Adipocyte (in vitro differentiated cells): ENCODE results near the gene GRIFIN.

Experiments
- DNase-seq: peaks from one replicate; pipeline ENCODE4 v3.0.0-alpha.2; 2015; ENCODE audit warnings: low read depth
- H3K27me3 ChIP-seq: replicated peaks from 2 replicates; pipeline ENCODE4 v1.7.0; 2013; ENCODE audit warnings: mild to moderate bottlenecking, low read length, moderate library complexity; ENCODE audit not compliant: control insufficient read depth, insufficient read depth
- H3K36me3 ChIP-seq: 2 replicates; pipeline ENCODE4 v1.7.0; 2013; ENCODE audit warnings: low read length, mild to moderate bottlenecking, moderate library complexity; ENCODE audit not compliant: control insufficient read depth, insufficient read depth, severe bottlenecking
- H3K4me1 ChIP-seq: 2 replicates; pipeline ENCODE4 v1.7.0; 2013; ENCODE audit warnings: mild to moderate bottlenecking, low read length, moderate library complexity; ENCODE audit not compliant: control insufficient read depth, insufficient read depth
- H3K4me3 ChIP-seq: 2 replicates; pipeline ENCODE4 v1.7.0; 2013; ENCODE audit warnings: mild to moderate bottlenecking, low read length, moderate library complexity
- H3K9ac ChIP-seq: 2 replicates; pipeline ENCODE4 v1.7.0; 2013; ENCODE audit warnings: mild to moderate bottlenecking, low read length, moderate library complexity
- H3K9me3 ChIP-seq: 2 replicates; pipeline ENCODE4 v1.7.0; 2013; ENCODE audit warnings: mild to moderate bottlenecking, low read length, moderate library complexity; ENCODE audit not compliant: control insufficient read depth

GRIFIN gene

GRCh38 chr7:2482725-2483451, 6.7 kb upstream of the GRIFIN start:
- H3K36me3 ChIP-seq = no peaks in the 10 kb centered on the region
- peaks cover 10% of the 10 kb centered on the region for H3K9me3 ChIP-seq
- H3K9ac ChIP-seq = no peak overlapping the region
- no peak overlapping the region for H3K4me3 ChIP-seq
- H3K4me1 ChIP-seq = peaks cover 24% of the 10 kb centered on the region
- peaks cover 13% of the 10 kb centered on the region for H3K27me3 ChIP-seq
- DNase-seq = no peak

- Histone ChIP-seq H3K36me3 (no peaks in the 10 kb centered on the region), H3K9ac (no peak overlapping the region), H3K27me3 (peaks cover 13% of the 10 kb centered on the region), H3K4me3 (no peak overlapping the region), H3K4me1 (peaks cover 22% of the 10 kb centered on the region), H3K9me3 (peaks cover 10% of the 10 kb centered on the region)
- no peak for DNase-seq
Observed at GRCh38 chr7:2481195-2481594, 5.0 kb upstream of the GRIFIN start.

- Histone ChIP-seq H3K4me3 (no peak overlapping the region), H3K4me1 (peaks cover 22% of the 10 kb centered on the region)
- DNase-seq = no peak
Observed at GRCh38 chr7:2480070-2480408, 3.8 kb upstream of the GRIFIN start.

GRCh38 chr7:2479276-2480069, 3.3 kb upstream of the GRIFIN start:
- peaks cover 22% of the 10 kb centered on the region for H3K4me1 ChIP-seq
- H3K4me3 ChIP-seq = no peak overlapping the region
- H3K27me3 ChIP-seq = peaks cover 13% of the 10 kb centered on the region
- H3K9me3 ChIP-seq = peaks cover 10% of the 10 kb centered on the region
- DNase-seq = no peak
- H3K9ac ChIP-seq = no peak overlapping the region
- no peaks in the 10 kb centered on the region for H3K36me3 ChIP-seq

More at GRCh38 chr7:2480070-2480408, 3.8 kb upstream of the GRIFIN start:
- no peaks in the 10 kb centered on the region for H3K36me3 ChIP-seq
- peaks cover 13% of the 10 kb centered on the region for H3K27me3 ChIP-seq
- H3K9ac ChIP-seq = no peak overlapping the region
- H3K9me3 ChIP-seq = peaks cover 10% of the 10 kb centered on the region

GRCh38 chr7:2478800-2479199, 2.6 kb upstream of the GRIFIN start:
- peaks cover 10% of the 10 kb centered on the region for H3K9me3 ChIP-seq
- peak overlapping the region; percentile 53 for H3K9ac ChIP-seq
- H3K27me3 ChIP-seq = peaks cover 13% of the 10 kb centered on the region
- H3K4me3 ChIP-seq = no peak overlapping the region
- DNase-seq = no peak
- peaks cover 22% of the 10 kb centered on the region for H3K4me1 ChIP-seq
- no peaks in the 10 kb centered on the region for H3K36me3 ChIP-seq

GRCh38 chr7:2478399-2478785, 2.2 kb upstream of the GRIFIN start:
- Histone ChIP-seq H3K4me3 (no peak overlapping the region), H3K4me1 (peaks cover 22% of the 10 kb centered on the region), H3K9me3 (peaks cover 10% of the 10 kb centered on the region), H3K36me3 (no peaks in the 10 kb centered on the region), H3K9ac (peak overlapping the region; percentile 53), H3K27me3 (peaks cover 13% of the 10 kb centered on the region)
- DNase-seq = no peak

GRCh38 chr7:2477447-2478398, 1.5 kb upstream of the GRIFIN start:
- Histone ChIP-seq H3K36me3 (no peaks in the 10 kb centered on the region), H3K9me3 (peaks cover 3% of the 10 kb centered on the region), H3K27me3 (peaks cover 13% of the 10 kb centered on the region), H3K9ac (peak overlapping the region; percentile 53), H3K4me1 (peaks cover 22% of the 10 kb centered on the region), H3K4me3 (no peak overlapping the region)
- peak; percentile 75 for DNase-seq

GRCh38 chr7:2476776-2477446, 713 bp upstream of the GRIFIN start:
- no peaks in the 10 kb centered on the region for H3K9me3 ChIP-seq
- no peak overlapping the region for H3K9ac ChIP-seq
- DNase-seq = no peak
- no peak overlapping the region for H3K4me3 ChIP-seq
- peaks cover 22% of the 10 kb centered on the region for H3K4me1 ChIP-seq
- peaks cover 13% of the 10 kb centered on the region for H3K27me3 ChIP-seq
- no peaks in the 10 kb centered on the region for H3K36me3 ChIP-seq

- H3K36me3 ChIP-seq = no peaks in the 10 kb centered on the region
- H3K4me3 ChIP-seq = no peak overlapping the region
- H3K27me3 ChIP-seq = peaks cover 13% of the 10 kb centered on the region
- peaks cover 27% of the 10 kb centered on the region for H3K4me1 ChIP-seq
- DNase-seq = no peak
- H3K9ac ChIP-seq = no peak overlapping the region
- no peaks in the 10 kb centered on the region for H3K9me3 ChIP-seq
Observed at GRCh38 chr7:2475678-2476015, 551 bp downstream of the GRIFIN start.

GRCh38 chr7:2474813-2475677, 1.2 kb downstream of the GRIFIN start:
- DNase-seq = no peak
- H3K9me3 ChIP-seq = no peaks in the 10 kb centered on the region
- no peaks in the 10 kb centered on the region for H3K36me3 ChIP-seq

More at GRCh38 chr7:2474813-2475677, 1.2 kb downstream of the GRIFIN start:
- peaks cover 9% of the 10 kb centered on the region for H3K27me3 ChIP-seq
- no peak overlapping the region for H3K9ac ChIP-seq
- H3K4me3 ChIP-seq = no peak overlapping the region
- H3K4me1 ChIP-seq = peaks cover 27% of the 10 kb centered on the region
